HT-29 (cell line): ENCODE results near the gene GARS1. TPM values are rescaled to one million over a fixed set of nuclear protein-coding genes. Genes with fewer than 3 reads are reported as not detected.
"Not testable (repeated sequence)": the region's sequence is repeated elsewhere in the genome, so short reads cannot be mapped to it uniquely, and the experiment has no call there.

Experiments used
- DNase-seq: peaks from one replicate; pipeline ENCODE4 v3.0.0-alpha.2; 2015; ENCODE audit warnings: low spot score
- total RNA-seq: library from RNA; depleted of rRNA; stranded (reverse); fragments of >200 nt; shearing (Covaris generic); gene quantifications from 2 replicates; pipeline ENCODE4 v1.2.3, GENCODE V29; 2014

GARS1 gene
- total RNA-seq, 1 experiment from 2014 or later = 145 TPM

DNA sequence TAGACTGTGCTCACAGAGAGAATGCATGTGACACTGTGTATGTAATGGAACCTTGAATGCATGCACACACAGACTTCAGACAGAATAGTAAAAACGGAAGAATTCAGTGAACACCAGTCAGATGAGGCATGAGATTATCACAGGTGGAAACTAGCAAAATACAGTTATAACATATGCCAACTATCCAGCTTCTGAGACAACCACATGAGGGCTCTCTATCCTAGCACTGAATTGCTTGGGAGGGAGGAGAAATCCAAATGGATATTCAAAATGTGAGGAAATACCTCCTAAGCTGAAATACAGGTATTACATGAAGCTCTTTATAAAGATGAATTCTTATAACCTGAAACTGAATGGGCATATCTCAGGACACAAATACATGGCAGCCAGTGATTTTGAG is 30.6 kb downstream of the GARS1 start:
- DNase-seq = peak; percentile 5

GRCh38 chr7:30627026-30627425 is 32.3 kb downstream of the GARS1 start:
- DNase-seq = no peak

DNA sequence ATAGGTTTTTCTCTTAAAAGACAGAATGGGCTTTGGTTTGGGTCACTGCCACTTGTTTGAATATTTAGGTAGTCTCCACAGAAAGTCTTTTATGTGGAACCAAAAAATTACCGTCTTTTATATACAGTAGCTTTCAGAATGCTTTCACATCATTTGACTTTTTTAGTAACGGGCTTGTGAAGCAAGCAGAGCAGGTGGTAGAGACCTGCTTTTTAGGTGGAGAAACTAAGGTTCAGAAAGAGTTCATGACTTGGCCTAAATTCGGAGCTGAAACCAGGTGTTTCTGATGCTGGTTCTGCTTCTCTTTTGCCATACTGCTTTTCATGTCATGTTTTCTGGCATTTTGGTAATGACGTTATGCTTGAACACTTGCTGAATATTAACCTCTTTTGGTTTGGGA is 36.3 kb downstream of the GARS1 start:
- DNase-seq = no peak

- DNase-seq = no peak
Measured at GRCh38 chr7:30633223-30633622, 38.5 kb downstream of the GARS1 start.

GRCh38 chr7:30634193-30634626 is 39.5 kb downstream of the GARS1 start:
- DNase-seq = no peak

DNA sequence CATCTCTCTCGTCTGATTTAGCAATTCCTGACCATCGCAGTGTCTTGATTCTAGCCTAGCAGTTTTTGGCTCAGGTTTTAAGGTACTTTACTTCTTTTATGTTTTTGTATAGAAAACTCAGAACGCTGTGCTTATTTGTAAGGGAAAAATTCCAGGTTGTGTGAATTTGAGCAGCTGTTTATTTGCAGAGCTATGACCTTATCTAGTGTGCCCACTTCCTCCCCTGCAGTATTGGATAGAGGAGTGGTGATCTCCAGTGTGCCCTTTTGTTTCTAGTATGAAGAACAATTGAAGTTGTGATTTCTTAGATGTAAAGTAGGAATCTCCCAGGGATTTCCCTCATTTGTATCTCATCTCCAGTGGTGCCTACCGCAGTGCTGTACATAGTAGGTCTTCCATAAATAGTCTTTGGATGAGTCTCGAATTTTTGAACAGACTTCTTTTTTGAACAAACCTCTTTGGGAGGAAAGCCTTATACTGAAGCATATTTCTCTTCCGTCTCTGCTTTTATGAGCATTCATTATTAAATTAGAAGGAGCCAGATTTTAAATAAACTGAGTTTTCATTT is 40.0 kb downstream of the GARS1 start:
- DNase-seq = no peak

GRCh38 chr7:30635798-30636197 is 41.1 kb downstream of the GARS1 start:
- DNase-seq = no peak

GRCh38 chr7:30642322-30642721 is 47.6 kb downstream of the GARS1 start:
- DNase-seq = not testable (repeated sequence)

- DNase-seq = no peak
Measured at GRCh38 chr7:30642789-30643188, 48.1 kb downstream of the GARS1 start.

GRCh38 chr7:30644286-30644955 is 49.7 kb downstream of the GARS1 start:
- no peak for DNase-seq

DNA sequence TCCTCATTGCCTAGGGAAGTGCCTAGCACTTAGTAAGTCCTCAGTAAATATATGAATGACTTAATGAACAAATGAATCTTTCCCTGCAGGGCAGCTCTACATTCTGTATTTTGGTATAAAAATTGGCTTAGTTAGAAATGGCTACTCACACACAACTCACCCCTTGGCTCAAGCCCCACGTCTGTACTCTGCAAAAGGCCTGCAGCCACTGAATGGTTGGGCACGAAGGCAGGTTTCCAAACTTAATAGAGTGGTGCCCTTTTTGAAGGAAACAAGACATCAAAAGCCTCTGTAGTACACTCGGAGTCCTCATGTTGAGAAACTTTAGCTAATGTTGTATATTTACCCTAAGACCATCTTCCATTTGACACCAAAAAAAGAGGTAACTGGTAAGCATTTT is 51.0 kb downstream of the GARS1 start:
- DNase-seq = no peak

- DNase-seq = no peak
Measured at GRCh38 chr7:30646154-30646553, 51.5 kb downstream of the GARS1 start.

GRCh38 chr7:30647589-30648364 is 53.1 kb downstream of the GARS1 start:
- no peak for DNase-seq

DNA sequence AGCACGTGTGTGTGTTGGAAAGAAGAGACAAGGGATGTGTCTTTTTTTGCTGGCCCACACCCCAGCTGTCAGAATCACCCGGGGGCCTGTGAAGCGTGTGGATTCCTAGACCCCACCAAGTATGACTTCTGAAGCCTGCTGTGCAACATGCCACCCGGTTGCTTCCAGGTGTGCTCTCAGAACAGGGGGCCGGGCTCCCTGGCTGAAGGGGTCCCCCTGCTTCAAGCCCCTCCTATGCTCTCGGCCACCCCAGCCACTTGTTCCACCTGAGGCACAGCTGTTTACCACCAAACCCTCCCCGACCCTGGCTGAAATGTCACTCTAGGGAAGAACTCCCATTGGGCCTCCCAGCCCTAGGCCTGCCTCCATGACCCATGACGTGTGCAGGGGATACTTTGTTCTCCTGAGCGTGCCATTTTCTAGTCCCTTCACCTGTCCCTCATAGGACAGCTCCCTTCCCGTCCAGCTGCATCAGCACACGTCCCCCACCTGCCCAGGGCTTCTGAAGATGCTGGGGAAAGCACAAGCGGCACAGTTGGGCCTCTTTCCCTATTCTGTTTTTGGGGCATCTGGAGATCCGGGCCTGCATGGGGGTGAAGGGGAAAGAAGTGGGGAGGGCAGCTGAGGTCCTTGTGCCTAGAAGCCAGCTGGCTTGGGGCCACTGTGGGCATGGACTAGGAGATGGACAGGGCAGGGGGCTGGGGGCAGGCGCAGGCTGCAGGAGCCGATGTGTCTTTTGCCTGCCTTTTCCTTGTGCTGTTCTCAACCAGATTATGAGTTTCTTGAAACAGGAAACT is 54.3 kb downstream of the GARS1 start:
- no peak for DNase-seq

GRCh38 chr7:30649717-30650420 is 55.2 kb downstream of the GARS1 start:
- no peak for DNase-seq

GRCh38 chr7:30650421-30650808 is 55.7 kb downstream of the GARS1 start:
- DNase-seq = no peak

GRCh38 chr7:30652132-30652531 is 57.5 kb downstream of the GARS1 start:
- no peak for DNase-seq

- no peak for DNase-seq
Measured at GRCh38 chr7:30652698-30653641, 58.3 kb downstream of the GARS1 start.

- no peak for DNase-seq
Measured at GRCh38 chr7:30654296-30655090, 59.8 kb downstream of the GARS1 start.
